K562 (cell line): Measurements from ENCODE around the gene PCDHA9. TPM values are rescaled to one million over a fixed set of nuclear protein-coding genes. Genes with fewer than 3 reads are reported as not detected.

ENCODE experiments used
- ATAC-seq: fragments of 200-7000 bp; cut with Tn5 transposase; 3 replicates; pipeline ENCODE4 v1.9.1; 2020; ENCODE audit warnings: moderate library complexity
- BruUV-seq: library from RNA; stranded (reverse); fragments of 400-500 nt; replicated peaks from 2 replicates; lab custom pipeline; 2021; lab: Mats Ljungman, UMichigan
- CTCF ChIA-PET: fragments of 300-600 bp; formaldehyde crosslinking; extraction: SDS; loops from one replicate; lab custom pipeline; 2021; ENCODE audit warnings: low intra/inter-chr PET ratio; lab: Yijun Ruan, JAX
- POLR2A ChIA-PET: fragments of 300-600, 350-650 bp; sonication (Branson Sonifier 250); formaldehyde crosslinking; extraction: SDS; loops from one replicate; lab custom pipeline; 2021; ENCODE audit warnings: antibody characterized with exemption, inconsistent platforms; lab: Yijun Ruan, JAX
- DNase-seq, 4 experiments: peaks; one replicate each; pipeline versions ENCODE4 v3.0.0 to v3.0.0-alpha.2; 2011 to 2018; ENCODE audit warnings: low spot score in 3 of 4, mixed read lengths in 3 of 4; ENCODE audit errors: extremely low read depth in 1 of 4
- FAIRE-seq: peaks from 2 replicates; lab custom pipeline; 2011; peaks lifted over from hg19 to GRCh38; lab: Jason Lieb, UNC
- H2AFZ ChIP-seq: 2 replicates; pipeline ENCODE4 v1.6.0; 2011; ENCODE audit warnings: low read depth, low read length, control low read depth, inconsistent platforms
- H3K27ac ChIP-seq: fragments of 200-600 bp; 3 replicates; pipeline ENCODE4 v1.8.0; 2011; ENCODE audit warnings: low read depth, mild to moderate bottlenecking, control low read depth, inconsistent platforms, low read length, moderate library complexity, mixed read lengths; ENCODE audit errors: extremely low read depth
- H3K27me3 ChIP-seq, 2 experiments: fragments of 300-600 bp in 1 of 2; 2 replicates in 1 of 2; 3 replicates in 1 of 2; pipeline versions ENCODE4 v1.6.0 to v1.8.0; 2011; ENCODE audit warnings: inconsistent platforms in 2 of 2, low read length in 2 of 2, mild to moderate bottlenecking in 1 of 2, mixed read lengths in 1 of 2, moderate library complexity in 1 of 2; ENCODE audit not compliant: control insufficient read depth in 2 of 2, insufficient read depth in 2 of 2
- H3K36me3 ChIP-seq: fragments of 300-600 bp; 3 replicates; pipeline ENCODE4 v1.8.0; 2011; ENCODE audit warnings: mild to moderate bottlenecking, low read length, inconsistent platforms; ENCODE audit not compliant: control insufficient read depth, insufficient read depth
- H3K4me1 ChIP-seq, 2 experiments: fragments of 200-600 bp in 1 of 2; replicated peaks in 1 of 2; 2 replicates in 1 of 2; 3 replicates in 1 of 2; pipeline versions ENCODE4 v1.5.1 to v1.8.0; 2011; ENCODE audit warnings: inconsistent platforms in 2 of 2, low read length in 2 of 2, mild to moderate bottlenecking in 1 of 2, mixed read lengths in 1 of 2, moderate library complexity in 1 of 2; ENCODE audit not compliant: control insufficient read depth in 2 of 2, insufficient read depth in 2 of 2
- H3K4me2 ChIP-seq: 2 replicates; pipeline ENCODE4 v1.6.1; 2011; ENCODE audit warnings: low read length, control low read depth, inconsistent platforms, mixed read lengths; ENCODE audit not compliant: insufficient read depth
- H3K4me3 ChIP-seq: fragments of 200-600 bp; sonication (generic), shearing (Covaris generic); 2 replicates; pipeline ENCODE4 v1.5.1; 2016; ENCODE audit warnings: control low read depth, inconsistent platforms
- H3K79me2 ChIP-seq: fragments of 200-600 bp; 3 replicates; pipeline ENCODE4 v1.8.0; 2011; ENCODE audit warnings: low read length, inconsistent platforms; ENCODE audit not compliant: control insufficient read depth, insufficient read depth
- H3K9ac ChIP-seq, 2 experiments: 2 replicates each; pipeline versions ENCODE4 v1.6.0 to v1.6.1; 2011; ENCODE audit warnings: low read depth in 2 of 2, low read length in 2 of 2, control low read depth in 1 of 2, inconsistent platforms in 1 of 2, mild to moderate bottlenecking in 1 of 2, mixed read lengths in 1 of 2; ENCODE audit not compliant: insufficient read depth in 1 of 2
- H3K9me1 ChIP-seq: one replicate; pipeline ENCODE4 v1.6.0; 2011; ENCODE audit warnings: inconsistent platforms, mild to moderate bottlenecking, low read length, moderate library complexity; ENCODE audit not compliant: control insufficient read depth, insufficient read depth
- H3K9me3 ChIP-seq: replicated peaks from 2 replicates; pipeline ENCODE4 v1.5.1; 2011; ENCODE audit warnings: low read depth, low read length, inconsistent platforms; ENCODE audit not compliant: control insufficient read depth, insufficient read depth
- H4K20me1 ChIP-seq: replicated peaks from 2 replicates; pipeline ENCODE4 v1.6.1; 2011; ENCODE audit warnings: low read length, inconsistent platforms, mixed read lengths; ENCODE audit not compliant: control insufficient read depth, insufficient read depth
- KLF1 ChIP-seq: fragments of 450-650 bp; IDR thresholded peaks from 2 replicates; pipeline ENCODE4 v1.6.1; 2016; ENCODE audit warnings: missing genetic modification characterization, missing compliant biosample characterization
- NFYB ChIP-seq: IDR thresholded peaks from 2 replicates; pipeline ENCODE4 v1.6.1; 2011; ENCODE audit warnings: mild to moderate bottlenecking, moderate library complexity; ENCODE audit not compliant: insufficient read length; ENCODE audit errors: extremely low read depth
- RAD21 ChIP-seq, 2 experiments: fragments of 250-450 bp in 1 of 2; fragments of 450-650 bp in 1 of 2; sonication (Bioruptor Pico) in 1 of 2; formaldehyde crosslinking in 1 of 2; IDR thresholded peaks in 1 of 2; conservative IDR thresholded peaks in 1 of 2; 2 replicates each; pipeline versions ENCODE4 v1.4.0 to v1.8.0; 2020 to 2022; ENCODE audit warnings: mild to moderate bottlenecking in 2 of 2, moderate library complexity in 1 of 2
- WGBS: fragments of 100-300 bp; shearing (Covaris generic); methylation state at CpG from one replicate; pipeline ENCODE4 v1.1.6; 2016; ENCODE audit warnings: low coverage, mixed read lengths; ENCODE audit not compliant: insufficient coverage; ENCODE audit errors: missing lambda C conversion rate; 5-methylcytosine and 5-hydroxymethylcytosine counted together
- in situ Hi-C: fragments of 300-500 bp; cut with MboI; formaldehyde crosslinking; loops from 4 replicates; pipeline ENCODE4 v1.15.0; 2018; ENCODE audit warnings: inconsistent platforms, mixed read lengths
- intact Hi-C: fragments of 100-400 bp; cut with micrococcal nuclease; formaldehyde crosslinking; loops from 2 replicates; pipeline ENCODE4 v1.14.2; 2022
- polyA plus RNA-seq, 8 experiments: library from polyadenylated mRNA; depleted of rRNA in 4 of 8; stranded (reverse) in 5 of 8; unstranded in 3 of 8; fragments of >200 nt; fragmentation: Nextera tagmentation in 2 of 8; fragmentation: Illumina TruSeq in 1 of 8; extraction: Ambion mirVana in 2 of 8; extraction: Trizol in 1 of 8; gene quantifications; 2 replicates each; pipeline versions ENCODE4 v1.2.1 to v1.2.3, GENCODE V29; 2011 to 2014; ENCODE audit warnings: inconsistent platforms in 1 of 8, missing spikeins in 1 of 8
- total RNA-seq, 7 experiments: library from RNA; depleted of rRNA in 6 of 7; stranded (reverse); fragments of >200 nt in 6 of 7; fragmentation: Illumina TruSeq in 2 of 7; extraction: Trizol in 2 of 7; gene quantifications; 2 replicates each; pipeline versions ENCODE4 v1.2.1 to v1.2.3, GENCODE V29; 2011 to 2021; ENCODE audit warnings: low replicate concordance in 1 of 7
- TF ChIP-seq, protein P1 (sequence below), 2 experiments: fragments of 450-650 bp; formaldehyde crosslinking in 1 of 2; IDR thresholded peaks; 2 replicates each; pipeline versions ENCODE4 v1.4.0 to v1.6.1; 2014 to 2020; ENCODE audit warnings: mild to moderate bottlenecking in 2 of 2, borderline replicate concordance in 1 of 2, low read depth in 1 of 2
- TF ChIP-seq, protein P2 (sequence below): sonication (generic); formaldehyde crosslinking; IDR thresholded peaks from 2 replicates; pipeline ENCODE4 v1.8.0; 2022; ENCODE audit warnings: mild to moderate bottlenecking, missing genetic modification reagents
- TF ChIP-seq, protein P3 (sequence below), 3 experiments: IDR thresholded peaks in 2 of 3; conservative IDR thresholded peaks in 1 of 3; 2 replicates each; pipeline ENCODE4 v1.5.1; 2011 to 2012; ENCODE audit warnings: low read length in 3 of 3, mild to moderate bottlenecking in 3 of 3, control low read depth in 2 of 3, improper control_type of control experiment in 1 of 3, inconsistent platforms in 1 of 3, low read depth in 1 of 3, mixed read lengths in 1 of 3, moderate library complexity in 1 of 3; ENCODE audit not compliant: insufficient read depth in 2 of 3

Gene PCDHA9
- total and polyA plus RNA-seq, 9 of the 15 experiments (the other 6 are each of a cell fraction or from before 2014, with no cell fraction given), result not detected

DNA sequence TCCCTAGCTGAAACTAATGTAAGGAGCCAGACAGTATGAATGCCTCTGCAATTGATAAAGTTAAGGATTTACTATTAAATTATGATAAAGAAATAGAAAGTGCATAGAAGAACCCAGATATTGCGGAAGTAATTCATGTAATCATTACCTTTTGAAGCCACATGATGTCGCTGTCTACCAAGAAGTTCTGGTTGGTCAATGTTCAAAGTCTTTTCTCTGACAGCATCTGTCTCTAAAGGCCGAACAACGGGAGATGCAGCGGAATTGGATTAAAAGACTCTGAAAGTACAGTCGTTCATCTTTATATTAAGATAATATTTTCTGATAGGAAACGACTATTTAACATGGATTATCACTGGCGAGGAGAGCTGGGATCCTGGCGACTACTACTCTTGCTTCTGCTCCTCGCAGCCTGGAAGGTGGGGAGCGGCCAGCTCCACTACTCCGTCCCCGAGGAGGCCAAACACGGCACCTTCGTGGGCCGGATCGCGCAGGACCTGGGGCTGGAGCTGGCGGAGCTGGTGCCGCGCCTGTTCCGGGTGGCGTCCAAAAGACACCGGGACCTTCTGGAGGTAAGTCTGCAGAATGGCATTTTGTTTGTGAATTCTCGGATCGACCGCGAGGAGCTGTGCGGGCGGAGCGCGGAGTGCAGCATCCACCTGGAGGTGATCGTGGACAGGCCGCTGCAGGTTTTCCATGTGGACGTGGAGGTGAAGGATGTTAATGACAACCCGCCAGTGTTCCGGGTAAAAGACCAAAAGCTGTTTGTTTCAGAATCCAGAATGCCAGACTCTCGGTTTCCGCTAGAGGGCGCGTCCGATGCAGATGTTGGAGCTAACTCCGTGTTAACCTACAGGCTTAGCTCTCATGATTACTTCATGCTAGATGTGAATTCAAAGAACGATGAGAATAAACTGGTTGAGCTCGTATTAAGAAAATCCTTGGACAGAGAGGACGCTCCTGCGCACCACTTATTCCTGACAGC is 6.9 kb upstream of the PCDHA9 start, which contains the start of gene PCDHA8:
TSS of gene PCDHA8 (plus strand) at position 210 of the 985 bp plus-strand sequence. CDS start at position 345, 135 bp downstream.
- no peaks in the 10 kb centered on the region for H4K20me1 ChIP-seq
- H2AFZ ChIP-seq, result no peak within 1 kb of the TSS
- H3K27me3 ChIP-seq, result no peaks in the 10 kb centered on the region
- intact Hi-C loops, result no loop called here
- H3K79me2 ChIP-seq, result no peaks in the 10 kb centered on the region
- H3K4me1 ChIP-seq, result peaks cover 0 to 3% of the 10 kb centered on the region in 2 experiments; a peak in 1 of 5 replicates
- ATAC-seq (peak; percentile 69), FAIRE-seq (peak; percentile 52)
- no peak within 1 kb of the TSS for H3K27ac ChIP-seq
- H3K9me1 ChIP-seq, result no peaks in the 10 kb centered on the region
- H3K36me3 ChIP-seq, result no peaks in the 10 kb centered on the region
- CTCF ChIA-PET, result interaction anchor here (0.7 kb wide), 1 partner anchor 200 kb away, joined by 3 read pairs; no protein-coding TSS in a partner anchor
- TF ChIP-seq RAD21 (CRISPR knock-in tag; conservative IDR thresholded peaks at IDR 0.05 in 1 of 2, IDR thresholded peaks at IDR 0.05 in 1 of 2), result peak in 1 of 2 experiments; percentile 41; a peak in 2 of 4 replicates
- TF ChIP-seq, protein P1, sequence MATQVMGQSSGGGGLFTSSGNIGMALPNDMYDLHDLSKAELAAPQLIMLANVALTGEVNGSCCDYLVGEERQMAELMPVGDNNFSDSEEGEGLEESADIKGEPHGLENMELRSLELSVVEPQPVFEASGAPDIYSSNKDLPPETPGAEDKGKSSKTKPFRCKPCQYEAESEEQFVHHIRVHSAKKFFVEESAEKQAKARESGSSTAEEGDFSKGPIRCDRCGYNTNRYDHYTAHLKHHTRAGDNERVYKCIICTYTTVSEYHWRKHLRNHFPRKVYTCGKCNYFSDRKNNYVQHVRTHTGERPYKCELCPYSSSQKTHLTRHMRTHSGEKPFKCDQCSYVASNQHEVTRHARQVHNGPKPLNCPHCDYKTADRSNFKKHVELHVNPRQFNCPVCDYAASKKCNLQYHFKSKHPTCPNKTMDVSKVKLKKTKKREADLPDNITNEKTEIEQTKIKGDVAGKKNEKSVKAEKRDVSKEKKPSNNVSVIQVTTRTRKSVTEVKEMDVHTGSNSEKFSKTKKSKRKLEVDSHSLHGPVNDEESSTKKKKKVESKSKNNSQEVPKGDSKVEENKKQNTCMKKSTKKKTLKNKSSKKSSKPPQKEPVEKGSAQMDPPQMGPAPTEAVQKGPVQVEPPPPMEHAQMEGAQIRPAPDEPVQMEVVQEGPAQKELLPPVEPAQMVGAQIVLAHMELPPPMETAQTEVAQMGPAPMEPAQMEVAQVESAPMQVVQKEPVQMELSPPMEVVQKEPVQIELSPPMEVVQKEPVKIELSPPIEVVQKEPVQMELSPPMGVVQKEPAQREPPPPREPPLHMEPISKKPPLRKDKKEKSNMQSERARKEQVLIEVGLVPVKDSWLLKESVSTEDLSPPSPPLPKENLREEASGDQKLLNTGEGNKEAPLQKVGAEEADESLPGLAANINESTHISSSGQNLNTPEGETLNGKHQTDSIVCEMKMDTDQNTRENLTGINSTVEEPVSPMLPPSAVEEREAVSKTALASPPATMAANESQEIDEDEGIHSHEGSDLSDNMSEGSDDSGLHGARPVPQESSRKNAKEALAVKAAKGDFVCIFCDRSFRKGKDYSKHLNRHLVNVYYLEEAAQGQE (IDR thresholded peaks at IDR 0.05; ENCODE audit: borderline replicate concordance), result peak; percentile 24; the same call in 1 of the 2 replicates
- TF ChIP-seq, protein P1 (CRISPR knock-in tag; IDR thresholded peaks at IDR 0.05; ENCODE audit: low read depth), result no peak
- TF ChIP-seq, protein P2, sequence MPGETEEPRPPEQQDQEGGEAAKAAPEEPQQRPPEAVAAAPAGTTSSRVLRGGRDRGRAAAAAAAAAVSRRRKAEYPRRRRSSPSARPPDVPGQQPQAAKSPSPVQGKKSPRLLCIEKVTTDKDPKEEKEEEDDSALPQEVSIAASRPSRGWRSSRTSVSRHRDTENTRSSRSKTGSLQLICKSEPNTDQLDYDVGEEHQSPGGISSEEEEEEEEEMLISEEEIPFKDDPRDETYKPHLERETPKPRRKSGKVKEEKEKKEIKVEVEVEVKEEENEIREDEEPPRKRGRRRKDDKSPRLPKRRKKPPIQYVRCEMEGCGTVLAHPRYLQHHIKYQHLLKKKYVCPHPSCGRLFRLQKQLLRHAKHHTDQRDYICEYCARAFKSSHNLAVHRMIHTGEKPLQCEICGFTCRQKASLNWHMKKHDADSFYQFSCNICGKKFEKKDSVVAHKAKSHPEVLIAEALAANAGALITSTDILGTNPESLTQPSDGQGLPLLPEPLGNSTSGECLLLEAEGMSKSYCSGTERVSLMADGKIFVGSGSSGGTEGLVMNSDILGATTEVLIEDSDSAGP (CRISPR knock-in tag), result no peak
- TF ChIP-seq, protein P3, sequence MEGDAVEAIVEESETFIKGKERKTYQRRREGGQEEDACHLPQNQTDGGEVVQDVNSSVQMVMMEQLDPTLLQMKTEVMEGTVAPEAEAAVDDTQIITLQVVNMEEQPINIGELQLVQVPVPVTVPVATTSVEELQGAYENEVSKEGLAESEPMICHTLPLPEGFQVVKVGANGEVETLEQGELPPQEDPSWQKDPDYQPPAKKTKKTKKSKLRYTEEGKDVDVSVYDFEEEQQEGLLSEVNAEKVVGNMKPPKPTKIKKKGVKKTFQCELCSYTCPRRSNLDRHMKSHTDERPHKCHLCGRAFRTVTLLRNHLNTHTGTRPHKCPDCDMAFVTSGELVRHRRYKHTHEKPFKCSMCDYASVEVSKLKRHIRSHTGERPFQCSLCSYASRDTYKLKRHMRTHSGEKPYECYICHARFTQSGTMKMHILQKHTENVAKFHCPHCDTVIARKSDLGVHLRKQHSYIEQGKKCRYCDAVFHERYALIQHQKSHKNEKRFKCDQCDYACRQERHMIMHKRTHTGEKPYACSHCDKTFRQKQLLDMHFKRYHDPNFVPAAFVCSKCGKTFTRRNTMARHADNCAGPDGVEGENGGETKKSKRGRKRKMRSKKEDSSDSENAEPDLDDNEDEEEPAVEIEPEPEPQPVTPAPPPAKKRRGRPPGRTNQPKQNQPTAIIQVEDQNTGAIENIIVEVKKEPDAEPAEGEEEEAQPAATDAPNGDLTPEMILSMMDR (IDR thresholded peaks at IDR 0.05 in 2 of 3, conservative IDR thresholded peaks at IDR 0.05 in 1 of 3; ENCODE audit: insufficient read depth in 2 of 3, low read depth in 1 of 3, low read length in 3 of 3), result peak; percentile 39 to 58 (median 43); a peak in 5 of 6 replicates
- TF ChIP-seq NFYB, result peak; percentile 12
- TF ChIP-seq KLF1 (tag), result no peak
- TF ChIP-seq, all 486 proteins: peak for 4
- no TSS peak for BruUV-seq
- in situ Hi-C loops, result no loop called here
- POLR2A ChIA-PET, result no interaction called here
- H3K9ac ChIP-seq, result no peak within 1 kb of the TSS
- WGBS, result 11% methylated on average over 34 of the region's 47 CpGs
- no peak within 1 kb of the TSS for H3K4me3 ChIP-seq
- DNase-seq, result peak; percentile 9 to 40 (median 11)
- H3K9me3 ChIP-seq, result no peaks in the 10 kb centered on the region
- no peak within 1 kb of the TSS for H3K4me2 ChIP-seq
